ENCODE data around the gene USP24.
"Not testable (repeated sequence)": the region's sequence is repeated elsewhere in the genome, so short reads cannot be mapped to it uniquely, and the experiment has no call there.

The USP24 gene

DNA sequence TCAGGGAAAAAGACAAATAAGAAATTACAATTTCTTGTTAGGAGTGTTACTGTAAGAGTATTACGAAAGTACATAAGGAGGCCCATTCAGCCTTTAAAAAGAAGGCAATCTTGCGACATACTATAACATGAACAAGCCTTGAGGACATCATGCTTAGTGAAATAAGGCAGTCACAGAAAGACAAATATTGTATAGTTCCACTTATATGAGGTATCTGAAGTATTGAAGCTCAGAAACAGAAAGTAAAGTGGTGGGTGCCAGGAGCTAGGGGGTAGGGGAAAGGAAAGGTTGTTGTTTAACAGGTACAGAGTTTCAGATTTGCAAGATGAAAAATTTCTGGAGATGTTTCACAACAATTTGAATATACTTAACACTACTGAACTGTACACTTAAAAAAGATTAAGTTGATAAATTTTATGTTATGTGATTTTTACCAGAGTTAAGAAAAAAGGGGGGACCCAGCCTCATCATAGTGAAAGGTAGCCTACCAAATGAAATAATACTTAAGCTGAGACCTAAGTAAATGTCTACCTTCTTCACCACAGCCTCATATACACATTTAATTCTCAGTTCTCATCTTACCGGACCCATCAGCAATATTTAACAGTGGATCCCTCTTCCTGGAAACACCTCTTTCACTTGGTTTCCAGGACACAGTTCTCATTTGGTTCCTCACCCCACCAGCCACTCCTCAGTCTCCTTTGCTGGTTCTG is 19.5 kb downstream of the USP24 start:
- no peak for DNase-seq

GRCh38 chr1:55194851-55195250 is 20.3 kb downstream of the USP24 start:
- DNase-seq = no peak

- DNase-seq = no peak
Measured at GRCh38 chr1:55192093-55192492, 23.1 kb downstream of the USP24 start.

DNA sequence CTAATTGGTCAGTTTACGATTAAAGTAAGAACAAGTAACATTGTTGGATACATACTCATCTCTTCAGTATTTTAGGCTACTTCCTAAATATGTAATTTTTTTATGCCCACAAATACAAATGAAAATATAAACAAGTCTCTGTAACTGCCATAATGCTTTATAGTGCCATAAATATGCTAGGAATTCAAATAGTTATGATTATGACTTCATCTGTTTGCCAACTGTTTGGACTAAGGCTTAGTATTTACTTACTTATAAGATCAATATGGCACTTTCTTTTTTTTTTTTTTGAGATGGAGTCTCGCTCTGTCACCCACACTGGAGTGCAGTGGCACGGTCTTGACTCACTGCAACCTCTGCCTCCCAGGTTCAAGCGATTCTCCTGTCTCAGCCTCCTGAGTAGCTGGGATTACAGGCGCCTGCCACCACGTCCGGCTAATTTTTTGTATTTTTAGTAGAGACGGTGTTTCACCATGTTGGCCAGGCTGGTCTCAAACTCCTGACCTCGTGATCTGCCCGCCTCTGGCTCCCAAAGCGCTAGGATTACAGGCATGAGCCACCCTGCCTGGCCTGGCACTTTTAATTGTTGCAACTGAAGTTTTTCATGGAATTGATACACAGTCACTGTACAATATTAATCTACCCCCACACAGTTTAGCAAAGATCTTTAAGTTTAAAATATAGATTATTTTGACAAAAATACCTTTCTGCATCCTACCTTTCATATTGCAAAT is 23.8 kb downstream of the USP24 start:
- DNase-seq = not testable (repeated sequence)

DNA sequence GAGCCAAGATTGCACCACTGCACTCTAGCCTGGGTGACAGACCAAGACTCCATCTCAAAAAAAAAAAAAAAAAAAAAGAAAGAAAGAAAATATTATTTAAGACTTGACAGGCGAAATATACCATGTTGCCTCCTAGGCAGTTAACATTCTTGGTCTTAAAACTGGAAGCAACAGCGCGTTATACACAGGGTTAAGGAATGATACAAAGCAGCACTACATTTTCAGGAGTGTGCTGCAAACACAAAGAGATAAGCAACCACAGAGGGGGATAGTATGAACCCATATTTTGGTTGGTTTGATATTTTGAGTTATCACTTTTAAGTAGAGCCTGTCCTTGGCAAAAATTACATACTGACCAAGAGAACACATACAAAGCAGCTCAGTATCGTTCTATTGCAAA is 25.1 kb downstream of the USP24 start:
- no peak for DNase-seq

DNA sequence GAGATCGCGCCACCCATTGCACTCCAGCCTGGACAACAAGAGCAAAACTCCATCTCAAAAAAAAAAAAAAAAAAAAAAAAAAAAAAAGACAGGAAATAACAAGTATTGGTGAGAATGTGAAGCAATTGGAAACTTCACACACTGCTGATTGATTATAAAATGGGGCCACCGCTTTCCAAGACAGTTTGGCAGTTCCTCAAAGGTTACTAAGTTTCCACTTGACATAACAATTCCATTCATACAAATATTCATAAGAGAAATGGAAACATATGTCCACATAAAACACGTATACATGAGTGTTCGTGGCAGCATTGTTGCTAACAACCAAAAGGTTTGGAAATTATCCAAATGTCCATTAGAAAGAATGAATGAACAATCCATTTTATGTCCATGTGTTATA is 26.3 kb downstream of the USP24 start:
- no peak for DNase-seq

DNA sequence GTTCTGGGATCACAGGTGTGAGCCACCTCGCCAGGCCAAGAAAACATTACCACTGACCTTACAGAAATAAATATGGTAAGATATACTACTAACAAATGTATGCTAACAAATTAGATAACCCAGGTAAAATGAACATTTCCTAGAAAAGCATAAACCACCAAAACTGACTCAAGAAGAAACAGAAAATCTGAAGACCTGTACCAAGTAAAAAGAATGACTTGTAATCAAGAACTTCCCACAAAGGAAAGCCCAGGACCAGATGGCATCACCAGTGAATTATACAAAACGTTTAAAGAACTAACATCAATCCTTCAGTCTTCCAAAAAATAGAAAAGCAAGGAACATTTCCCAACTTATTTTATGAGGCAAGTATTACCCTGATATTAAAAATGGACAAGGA is 29.3 kb downstream of the USP24 start:
- DNase-seq = no peak

GRCh38 chr1:55184859-55185258 is 30.3 kb downstream of the USP24 start:
- DNase-seq = no peak

- no peak for DNase-seq
Measured at GRCh38 chr1:55181666-55182065, 33.5 kb downstream of the USP24 start.

GRCh38 chr1:55180075-55180670 is 35.0 kb downstream of the USP24 start:
- DNase-seq = no peak

GRCh38 chr1:55179177-55179835 is 35.9 kb downstream of the USP24 start:
- no peak for DNase-seq

DNA sequence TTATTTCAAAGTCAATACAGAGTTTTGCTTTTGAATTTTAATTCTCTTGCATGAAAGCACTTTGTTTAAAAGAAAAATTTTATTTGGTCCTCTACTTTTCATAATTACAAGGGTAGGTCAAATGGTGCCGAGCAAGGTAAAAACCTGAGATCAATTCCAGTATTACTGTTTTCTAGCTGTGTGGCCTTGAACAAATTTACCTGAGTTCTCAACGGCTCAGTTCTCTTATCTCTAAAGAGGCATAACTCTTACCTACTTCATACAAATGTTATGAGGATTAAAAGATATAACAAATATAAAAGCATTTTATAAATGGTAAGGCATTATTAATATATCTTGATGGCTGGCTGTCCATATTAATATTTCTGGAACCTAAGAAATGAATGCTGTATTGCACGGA is 42.5 kb downstream of the USP24 start:
- DNase-seq = no peak

- DNase-seq = no peak
Measured at GRCh38 chr1:55172272-55172671, 42.9 kb downstream of the USP24 start.

DNA sequence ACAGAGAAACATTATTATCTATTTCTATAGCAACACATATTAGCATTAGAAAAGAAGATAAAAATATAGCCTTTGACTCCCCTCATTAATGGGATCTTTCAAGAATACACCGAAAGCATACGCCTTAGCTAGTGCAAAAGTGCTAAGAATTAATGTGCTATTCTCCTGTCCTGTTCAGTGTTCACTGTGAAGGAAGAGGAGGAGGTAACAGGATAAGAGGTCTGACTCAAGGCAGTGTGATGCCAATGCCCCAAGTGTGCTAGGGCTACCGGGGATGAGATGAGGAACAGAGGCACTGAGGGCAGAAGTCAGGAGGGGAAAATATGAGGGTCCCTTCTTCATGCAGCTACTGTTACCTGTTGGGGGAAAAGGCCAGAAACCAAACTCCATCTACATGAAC is 43.5 kb downstream of the USP24 start:
- no peak for DNase-seq

DNA sequence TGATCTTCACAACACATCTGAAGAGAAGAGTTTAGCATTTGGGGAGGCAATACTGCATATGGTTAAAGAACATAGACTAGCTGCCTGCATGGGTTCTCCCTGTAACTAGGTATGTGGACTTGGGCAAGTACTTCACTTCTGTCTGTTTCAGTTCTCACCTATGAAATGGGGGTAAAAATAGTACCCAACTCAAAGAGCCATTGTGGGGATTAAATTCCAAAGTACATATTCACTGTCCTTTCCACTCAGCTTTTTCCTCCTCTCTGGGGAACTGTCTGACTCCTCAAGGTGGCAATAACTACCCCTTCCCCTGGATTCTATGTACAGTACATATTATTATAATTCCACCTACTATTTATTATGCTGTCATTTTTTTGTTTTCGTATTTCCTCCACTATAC is 44.7 kb downstream of the USP24 start:
- DNase-seq = no peak

DNA sequence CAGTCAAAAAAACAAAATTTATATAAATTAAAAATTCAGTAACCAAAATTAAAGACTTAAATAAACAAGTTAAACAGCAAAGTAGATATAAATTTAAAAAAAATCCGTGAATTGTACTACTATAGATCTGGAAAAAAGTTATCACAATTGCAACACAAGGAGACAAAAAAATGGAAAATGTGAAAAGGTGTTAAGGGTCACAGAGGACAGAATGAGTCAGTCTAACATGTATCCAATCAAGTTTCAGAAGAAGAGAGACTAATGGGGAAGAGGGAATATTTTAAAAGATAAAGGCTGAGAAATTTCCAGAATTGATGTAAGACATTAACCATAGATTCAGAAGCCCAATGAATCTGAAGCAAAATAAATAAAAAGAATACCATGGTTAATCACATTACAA is 46.0 kb downstream of the USP24 start:
- DNase-seq = no peak

- DNase-seq = no peak
Measured at GRCh38 chr1:55168353-55168752, 46.8 kb downstream of the USP24 start.

DNA sequence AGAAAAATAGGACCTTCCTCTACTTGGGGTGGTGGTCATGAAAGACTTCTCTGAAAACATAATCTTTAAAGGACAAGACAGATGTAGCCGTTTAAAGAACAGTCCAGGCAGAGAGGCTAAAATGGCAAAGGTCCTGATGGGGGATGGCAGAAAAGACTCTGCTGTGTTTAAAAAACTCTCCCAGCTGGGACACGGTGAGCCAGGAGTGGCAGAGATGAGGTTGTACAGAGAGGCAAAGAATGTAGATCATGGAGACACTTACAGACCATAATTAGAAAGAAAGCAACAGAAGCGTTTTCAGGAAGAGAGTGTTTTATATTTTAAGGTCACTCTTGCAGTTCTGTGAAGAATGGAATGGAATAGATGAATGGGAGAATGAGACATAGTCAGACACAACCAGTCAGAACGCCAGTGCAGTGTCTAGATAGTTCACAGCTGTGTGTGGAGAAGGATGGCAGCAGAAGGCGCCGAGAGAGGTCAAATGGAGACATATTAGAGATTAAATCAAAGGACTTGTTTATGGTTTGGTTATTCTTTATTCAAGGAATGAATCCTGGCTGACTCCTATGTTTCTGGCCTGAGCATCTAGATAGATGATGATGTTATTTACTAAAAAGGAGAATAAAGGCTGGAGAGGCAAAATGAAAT is 47.8 kb downstream of the USP24 start:
- no peak for DNase-seq

GRCh38 chr1:55164906-55165305 is 50.3 kb downstream of the USP24 start:
- DNase-seq = no peak

DNA sequence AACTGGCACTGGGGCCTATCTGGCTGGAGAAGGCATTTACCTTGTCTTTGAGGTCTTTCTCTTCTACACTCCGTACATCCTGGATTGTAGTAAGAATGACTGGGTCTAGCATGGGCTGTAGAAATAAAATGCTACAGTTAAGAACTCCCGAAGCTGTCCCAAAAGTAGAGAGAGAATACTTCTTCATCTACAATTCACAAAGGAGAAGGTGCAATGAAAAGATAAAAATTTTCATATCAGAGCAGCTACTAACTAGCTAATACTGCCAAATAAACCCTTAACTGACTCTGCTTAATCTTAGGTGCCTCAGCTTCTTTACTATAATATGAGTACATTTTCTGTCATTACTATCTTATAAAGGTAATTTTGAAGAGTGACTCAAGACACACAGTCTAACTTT is 55.6 kb downstream of the USP24 start:
- DNase-seq = no peak

- no peak for DNase-seq
Measured at GRCh38 chr1:55156608-55157007, 58.6 kb downstream of the USP24 start.

GRCh38 chr1:55156093-55156492 is 59.1 kb downstream of the USP24 start:
- no peak for DNase-seq

- no peak for DNase-seq
Measured at GRCh38 chr1:55155522-55155921, 59.6 kb downstream of the USP24 start.
